ENCODE data around the gene WBP2. TPM values are rescaled to one million over a fixed set of nuclear protein-coding genes. Genes with fewer than 3 reads are reported as not detected.
A peak's percentile ranks its signal among the peaks of the same experiment; 100 is the strongest.

The WBP2 gene
- total and polyA plus RNA-seq, 2 of the 8 experiments (the other 6 are each of a cell fraction or from before 2014, with no cell fraction given) = 48.2 to 71.2 TPM

DNA sequence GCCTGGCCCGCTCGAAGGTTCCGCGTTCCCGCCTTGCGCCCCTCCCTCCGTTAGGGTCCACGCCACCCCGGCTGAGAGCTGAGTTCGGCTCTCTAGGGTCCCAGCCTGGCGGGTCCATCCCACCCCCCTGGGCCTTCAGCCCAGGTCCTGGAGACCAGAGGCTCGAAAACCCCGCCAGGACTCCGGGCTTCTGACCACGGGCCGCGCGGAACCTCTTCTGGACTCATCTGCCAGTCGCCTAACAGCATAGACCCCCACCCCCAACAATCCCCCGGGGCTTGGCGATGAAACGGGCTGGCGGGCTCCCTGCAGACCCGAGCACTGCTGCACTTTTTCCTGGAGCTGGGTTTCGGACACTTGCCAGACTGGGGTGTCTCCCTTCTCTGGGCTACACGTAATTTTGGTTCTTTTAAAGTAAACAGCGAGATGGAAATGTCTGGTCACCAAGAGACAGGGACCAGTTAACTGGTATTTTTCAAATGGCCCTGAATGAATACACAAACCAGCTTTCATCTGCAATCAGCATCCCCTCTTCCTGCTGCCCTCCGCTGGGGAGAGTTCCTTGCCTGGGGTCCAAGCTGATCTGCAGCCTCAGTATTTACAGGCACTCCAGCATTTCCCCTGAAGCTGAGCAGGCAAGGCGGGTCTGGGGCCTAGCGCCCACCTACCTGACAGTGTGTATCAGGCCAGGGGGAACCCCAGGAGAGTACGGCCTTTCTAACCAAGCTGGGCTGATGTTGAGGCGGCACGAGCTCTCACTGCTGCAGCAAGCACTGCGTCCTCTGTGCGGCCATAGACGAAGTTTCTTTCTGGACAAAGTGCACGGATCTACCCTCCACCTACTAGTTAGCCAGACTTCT is 42.3 kb upstream of the WBP2 start (continued):
- TF ChIP-seq SIN3A (conservative IDR thresholded peaks at IDR 0.05 in 1 of 2, IDR thresholded peaks at IDR 0.05 in 1 of 2; ENCODE audit: low read depth in 1 of 2, low read length in 2 of 2) (0 out of 4 replicates have a peak, but pooled peaks of 1 of the 2 experiments have one; percentile 22), HDAC2 (IDR thresholded peaks at IDR 0.05; ENCODE audit: borderline replicate concordance in 1 of 2, low read depth in 2 of 2, low read length in 2 of 2) (0 out of 4 replicates have a peak, but pooled peaks of 1 of the 2 experiments have one; percentile 5)
